Aortic smooth muscle cell (primary cell): Measurements from ENCODE around the gene TAF13. TPM values are rescaled to one million over a fixed set of nuclear protein-coding genes. Genes with fewer than 3 reads are reported as not detected.

Experiments used
- total RNA-seq: library from RNA; depleted of rRNA; stranded (reverse); fragments of >200 nt; gene quantifications from 2 replicates; pipeline ENCODE4 v1.2.3, GENCODE V29; 2014

TAF13 gene
- 107 and 114 TPM in 2 replicates for total RNA-seq

GRCh38 chr1:109075531-109076490, at the start of gene TAF13:
Gene TAF13 (minus strand): TSS chr1:109076003. CDS start chr1:109075947, 56 bp downstream.

GRCh38 chr1:109113590-109114341, 38.0 kb upstream of the TAF13 start, which contains the start of gene ELAPOR1:
Gene ELAPOR1 (plus strand): TSS chr1:109114115. CDS start chr1:109114184, 69 bp downstream.

GRCh38 chr1:109090196-109091077, 14.6 kb upstream of the TAF13 start, which contains the start of gene TMEM167B:
Gene TMEM167B (plus strand): TSS chr1:109090764. CDS start chr1:109090873, 109 bp downstream.

GRCh38 chr1:109041621-109042468, 34.0 kb downstream of the TAF13 start, which contains the start of gene WDR47:
Gene WDR47 (minus strand): TSS chr1:109042102. CDS start chr1:109023512, 18,590 bp downstream.

Other genes starting within 250 kb of the TAF13 start
- 0.56 TPM in 1 of 2 replicates, not detected in the other for gene AKNAD1, start 218.9 kb downstream of the TAF13 start, total RNA-seq
- gene GPSM2, start 199.0 kb downstream of the TAF13 start, total RNA-seq = 25.4 and 32.4 TPM in 2 replicates
- gene CLCC1, start 112.5 kb downstream of the TAF13 start, total RNA-seq = 38.1 and 44.8 TPM in 2 replicates
- 20.7 and 21.9 TPM in 2 replicates for gene WDR47, start 33.9 kb downstream of the TAF13 start, total RNA-seq
- 36.2 and 37.2 TPM in 2 replicates for gene TMEM167B, start 14.8 kb upstream of the TAF13 start, total RNA-seq
- gene ELAPOR1, start 38.1 kb upstream of the TAF13 start, total RNA-seq = under 0.01 and 0.25 TPM in 2 replicates
- 186 and 190 TPM in 2 replicates for gene SARS1, start 137.9 kb upstream of the TAF13 start, total RNA-seq
- 1.1 and 1.5 TPM in 2 replicates for gene CELSR2, start 173.5 kb upstream of the TAF13 start, total RNA-seq
- 5.2 and 8.6 TPM in 2 replicates for gene PSRC1, start 207.1 kb upstream of the TAF13 start, total RNA-seq
- gene MYBPHL, start 231.0 kb upstream of the TAF13 start, total RNA-seq = not detected in 2 replicates